ENCODE measurements around the gene WBP2.

DNA sequence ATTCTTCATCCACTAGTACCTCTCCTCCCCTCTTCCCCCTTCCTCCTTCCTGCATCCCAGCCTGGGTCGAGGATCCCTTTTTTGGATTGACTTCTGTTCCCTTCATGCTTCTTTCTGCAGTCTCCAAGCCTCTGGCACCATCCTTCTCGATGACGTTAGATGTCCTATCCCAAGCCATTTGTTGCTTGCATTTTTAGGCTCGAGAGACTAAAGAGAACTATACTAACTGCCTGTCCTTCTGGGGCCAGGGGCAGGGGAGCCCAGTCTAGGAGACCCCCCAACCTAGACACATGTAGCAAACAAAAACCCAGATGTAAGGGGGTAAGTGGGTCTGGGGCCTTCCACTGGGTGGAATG is 46.6 kb downstream of the WBP2 start:
- TF ChIP-seq ZNF274 (IDR thresholded peaks at IDR 0.05; ENCODE audit: low read depth, low read length) (no peak), YY1 (IDR thresholded peaks at IDR 0.05; ENCODE audit: insufficient read depth, insufficient read length) (no peak)

Measured in NT2/D1 (cell line).